ENCODE data around the gene OR10K2. TPM values are rescaled to one million over a fixed set of nuclear protein-coding genes. Genes with fewer than 3 reads are reported as not detected.

Gene OR10K2
- total and polyA plus RNA-seq, 2 donors (not counting 3 experiments of a cell fraction or from before 2014, with no cell fraction given), result not detected

DNA sequence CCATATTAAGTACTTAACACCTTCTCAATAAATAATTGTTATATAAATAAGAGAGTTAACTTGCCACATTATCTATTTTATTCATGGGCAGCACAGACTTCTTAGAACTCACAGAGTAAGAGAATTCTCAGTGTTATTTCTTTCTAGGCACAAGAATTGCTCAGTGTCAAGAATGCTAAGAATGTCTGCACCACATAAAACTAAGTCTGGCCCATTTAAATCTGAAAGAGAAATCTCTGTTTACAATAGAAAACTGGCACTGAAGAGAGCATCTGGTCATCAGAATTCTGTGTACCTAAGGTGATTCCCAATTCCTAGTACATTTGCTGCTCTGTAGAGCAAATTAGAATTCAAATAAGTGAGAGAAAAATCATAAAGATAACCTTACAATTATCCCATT is 3.8 kb downstream of the OR10K2 start:
- H3K27me3 ChIP-seq (ENCODE audit: control insufficient read depth in 2 of 2, insufficient read depth in 2 of 2, low read length in 2 of 2), result no peaks in the 10 kb centered on the region
- TF ChIP-seq, protein P1, sequence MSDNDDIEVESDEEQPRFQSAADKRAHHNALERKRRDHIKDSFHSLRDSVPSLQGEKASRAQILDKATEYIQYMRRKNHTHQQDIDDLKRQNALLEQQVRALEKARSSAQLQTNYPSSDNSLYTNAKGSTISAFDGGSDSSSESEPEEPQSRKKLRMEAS (IDR thresholded peaks at IDR 0.05; ENCODE audit: insufficient read depth, insufficient read length), result no peak
- TF ChIP-seq POLR2A (IDR thresholded peaks at IDR 0.05; ENCODE audit: low read depth, low read length) (no peak), GATA2 (IDR thresholded peaks at IDR 0.05; ENCODE audit: insufficient read depth, insufficient read length, low read depth, low read length) (no peak), JUN (IDR thresholded peaks at IDR 0.05; ENCODE audit: borderline replicate concordance, insufficient read depth, insufficient read length, low read depth) (no peak), POLR2AphosphoS5 (IDR thresholded peaks at IDR 0.05; ENCODE audit: insufficient read depth, low read depth, low read length) (no peak)
- no peaks in the 10 kb centered on the region for H4K20me1 ChIP-seq (replicated peaks; ENCODE audit: control insufficient read depth, extremely low read depth, insufficient read depth, low read length)
- H3K9me3 ChIP-seq (replicated peaks; ENCODE audit: control insufficient read depth, insufficient read depth, low read length), result no peaks in the 10 kb centered on the region
- no peaks in the 10 kb centered on the region for H3K79me2 ChIP-seq (ENCODE audit: control insufficient read depth, insufficient read depth, low read length)
- H3K9ac ChIP-seq (replicated peaks; ENCODE audit: extremely low read depth, insufficient read depth, low read length), result no peak overlapping the region
- H3K4me2 ChIP-seq (ENCODE audit: insufficient read depth, low read length), result no peak overlapping the region
- no peak for DNase-seq (ENCODE audit: low read depth, low spot score)
- intact Hi-C loops (cut with micrococcal nuclease) (no loop called here), dilution Hi-C loops (cut with MboI; ENCODE audit: extremely low pct_ligation_motif_present, low sequenced_read_pairs) (no loop called here)
- FAIRE-seq, result no peak
- no peaks in the 10 kb centered on the region for H3K4me1 ChIP-seq (ENCODE audit: control insufficient read depth, extremely low read depth, insufficient read depth, low read length)
- no peak overlapping the region for H2AFZ ChIP-seq (ENCODE audit: low read depth, low read length)
- H3K36me3 ChIP-seq (ENCODE audit: control insufficient read depth in 2 of 2, extremely low read depth in 1 of 2, insufficient read depth in 2 of 2, low read length in 2 of 2), result no peaks in the 10 kb centered on the region
- no peak overlapping the region for H3K4me3 ChIP-seq (replicated peaks in 1 of 3; ENCODE audit: insufficient read depth in 1 of 3, low read depth in 1 of 3, low read length in 3 of 3)
- ChIA-PET POLR2A (no interaction called here), CTCF (no interaction called here)
- no TSS peak for BruUV-seq (replicated peaks)
- H3K27ac ChIP-seq (ENCODE audit: insufficient read depth, low read depth, low read length), result no peak overlapping the region
- H3K9me1 ChIP-seq (replicated peaks; ENCODE audit: control insufficient read depth, extremely low read depth, insufficient read depth, low read length), result no peaks in the 10 kb centered on the region

DNA sequence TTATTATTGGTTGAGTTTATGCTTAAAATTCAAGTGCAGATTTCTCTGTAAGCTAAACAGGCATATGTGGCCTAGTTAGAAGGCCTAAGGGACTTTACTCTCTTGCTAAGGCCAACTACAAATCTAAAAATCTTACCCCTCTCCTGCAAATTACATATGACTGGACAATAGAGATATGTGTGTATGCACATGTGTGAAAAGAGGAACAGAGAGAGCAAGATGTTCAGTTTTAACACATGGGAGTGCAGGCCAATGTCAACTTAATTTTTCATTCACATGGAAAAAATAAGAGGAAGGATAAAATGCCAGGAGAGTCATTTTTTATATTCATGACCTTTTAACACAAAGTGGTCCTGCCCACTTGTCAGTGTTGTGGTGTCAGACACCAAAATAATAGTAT is 8.5 kb downstream of the OR10K2 start:
- Histone ChIP-seq H3K4me2 (ENCODE audit: insufficient read depth, low read length) (no peak overlapping the region), H3K4me3 (replicated peaks in 1 of 3; ENCODE audit: insufficient read depth in 1 of 3, low read depth in 1 of 3, low read length in 3 of 3) (no peak overlapping the region), H3K27me3 (ENCODE audit: control insufficient read depth in 2 of 2, insufficient read depth in 2 of 2, low read length in 2 of 2) (no peaks in the 10 kb centered on the region), H3K79me2 (ENCODE audit: control insufficient read depth, insufficient read depth, low read length) (no peaks in the 10 kb centered on the region), H3K27ac (ENCODE audit: insufficient read depth, low read depth, low read length) (no peak overlapping the region), H3K9me1 (replicated peaks; ENCODE audit: control insufficient read depth, extremely low read depth, insufficient read depth, low read length) (no peaks in the 10 kb centered on the region), H3K36me3 (ENCODE audit: control insufficient read depth in 2 of 2, extremely low read depth in 1 of 2, insufficient read depth in 2 of 2, low read length in 2 of 2) (no peaks in the 10 kb centered on the region), H2AFZ (ENCODE audit: low read depth, low read length) (no peak overlapping the region), H3K4me1 (ENCODE audit: control insufficient read depth, extremely low read depth, insufficient read depth, low read length) (no peaks in the 10 kb centered on the region), H3K9ac (replicated peaks; ENCODE audit: extremely low read depth, insufficient read depth, low read length) (no peak overlapping the region), H4K20me1 (replicated peaks; ENCODE audit: control insufficient read depth, extremely low read depth, insufficient read depth, low read length) (no peaks in the 10 kb centered on the region), H3K9me3 (replicated peaks; ENCODE audit: control insufficient read depth, insufficient read depth, low read length) (no peaks in the 10 kb centered on the region)
- ChIA-PET CTCF (no interaction called here), POLR2A (no interaction called here)
- BruUV-seq (replicated peaks), result no TSS peak
- TF ChIP-seq FOS (IDR thresholded peaks at IDR 0.05; ENCODE audit: borderline replicate concordance, insufficient read depth, low read length) (no peak), MYC (IDR thresholded peaks at IDR 0.05; ENCODE audit: low read depth, low read length) (no peak), POLR2A (IDR thresholded peaks at IDR 0.05; ENCODE audit: low read depth, low read length) (no peak), EZH2 (IDR thresholded peaks at IDR 0.05; ENCODE audit: borderline replicate concordance, low read depth, low read length, severe bottlenecking) (no peak), GATA2 (IDR thresholded peaks at IDR 0.05; ENCODE audit: insufficient read depth, insufficient read length, low read depth, low read length) (no peak), JUN (IDR thresholded peaks at IDR 0.05; ENCODE audit: borderline replicate concordance, insufficient read depth, insufficient read length, low read depth) (no peak), POLR2AphosphoS5 (IDR thresholded peaks at IDR 0.05; ENCODE audit: insufficient read depth, low read depth, low read length) (no peak)
- TF ChIP-seq, protein P1 (IDR thresholded peaks at IDR 0.05; ENCODE audit: insufficient read depth, insufficient read length), result no peak
- TF ChIP-seq, protein P2, sequence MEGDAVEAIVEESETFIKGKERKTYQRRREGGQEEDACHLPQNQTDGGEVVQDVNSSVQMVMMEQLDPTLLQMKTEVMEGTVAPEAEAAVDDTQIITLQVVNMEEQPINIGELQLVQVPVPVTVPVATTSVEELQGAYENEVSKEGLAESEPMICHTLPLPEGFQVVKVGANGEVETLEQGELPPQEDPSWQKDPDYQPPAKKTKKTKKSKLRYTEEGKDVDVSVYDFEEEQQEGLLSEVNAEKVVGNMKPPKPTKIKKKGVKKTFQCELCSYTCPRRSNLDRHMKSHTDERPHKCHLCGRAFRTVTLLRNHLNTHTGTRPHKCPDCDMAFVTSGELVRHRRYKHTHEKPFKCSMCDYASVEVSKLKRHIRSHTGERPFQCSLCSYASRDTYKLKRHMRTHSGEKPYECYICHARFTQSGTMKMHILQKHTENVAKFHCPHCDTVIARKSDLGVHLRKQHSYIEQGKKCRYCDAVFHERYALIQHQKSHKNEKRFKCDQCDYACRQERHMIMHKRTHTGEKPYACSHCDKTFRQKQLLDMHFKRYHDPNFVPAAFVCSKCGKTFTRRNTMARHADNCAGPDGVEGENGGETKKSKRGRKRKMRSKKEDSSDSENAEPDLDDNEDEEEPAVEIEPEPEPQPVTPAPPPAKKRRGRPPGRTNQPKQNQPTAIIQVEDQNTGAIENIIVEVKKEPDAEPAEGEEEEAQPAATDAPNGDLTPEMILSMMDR (IDR thresholded peaks at IDR 0.05; ENCODE audit: extremely low read depth in 1 of 2, insufficient read depth in 1 of 2, low read depth in 1 of 2, low read length in 2 of 2), result no peak
- intact Hi-C loops (cut with micrococcal nuclease), result no loop called here
- dilution Hi-C loops (cut with MboI; ENCODE audit: extremely low pct_ligation_motif_present, low sequenced_read_pairs), result no loop called here
- DNase-seq (ENCODE audit: low read depth, low spot score) (no peak), FAIRE-seq (no peak)
